ENCODE results near the gene FKBP7.

GRCh38 chr2:178473373-178473772 lies 5.0 kb downstream of the FKBP7 start:
- TF ChIP-seq CTCF (IDR thresholded peaks at IDR 0.05) (no peak), POLR2A (IDR thresholded peaks at IDR 0.05) (no peak), POLR2AphosphoS5 (IDR thresholded peaks at IDR 0.05) (no peak)
